ENCODE results near the gene CARS1. TPM values are rescaled to one million over a fixed set of nuclear protein-coding genes. Genes with fewer than 3 reads are reported as not detected.
A peak's percentile ranks its signal among the peaks of the same experiment; 100 is the strongest.

Gene CARS1
- total and polyA plus RNA-seq, 9 of the 15 experiments (the other 6 are each of a cell fraction or from before 2014, with no cell fraction given): 14.4 to 106 (median 73.6) TPM

DNA sequence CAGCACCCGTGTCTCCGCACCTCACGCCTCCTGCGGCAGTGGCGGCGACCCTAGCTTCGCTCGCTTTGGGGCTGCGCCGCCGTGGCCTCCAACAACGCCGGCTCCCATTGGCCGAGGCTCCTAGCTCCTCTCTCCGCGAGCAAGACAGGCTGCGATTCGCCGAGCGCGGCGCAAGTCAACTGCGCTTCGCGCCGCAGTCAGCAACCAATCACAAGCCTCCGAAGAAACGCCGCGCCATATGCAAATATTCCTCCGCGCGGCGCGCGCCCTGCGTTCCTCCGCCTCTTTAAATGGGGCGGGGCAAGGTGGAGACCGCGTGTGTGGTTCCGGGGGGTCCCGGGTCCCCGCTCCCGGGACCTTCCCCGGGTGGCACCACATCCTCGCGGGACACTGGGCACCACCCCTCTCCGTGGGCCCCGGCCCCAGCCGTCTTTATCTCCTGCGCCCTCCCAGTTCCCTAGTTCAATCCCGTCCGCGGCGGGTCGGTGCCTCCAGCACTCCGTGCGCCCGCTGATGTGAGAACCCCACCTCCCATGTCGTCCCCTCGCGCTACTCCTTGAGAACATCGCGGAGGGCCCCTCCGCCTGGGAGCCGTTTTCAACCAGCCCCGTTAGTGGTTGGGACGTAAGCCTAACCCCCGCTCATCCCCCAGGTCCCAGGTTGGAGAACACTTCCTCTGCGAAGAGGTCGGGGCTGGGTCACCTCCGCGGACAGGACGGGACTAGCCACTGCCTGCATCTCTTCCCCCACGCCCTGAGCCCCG, 64.8 kb downstream of the CARS1 start, which contains the start of gene NAP1L4 (continued):
- TF ChIP-seq, protein P1, sequence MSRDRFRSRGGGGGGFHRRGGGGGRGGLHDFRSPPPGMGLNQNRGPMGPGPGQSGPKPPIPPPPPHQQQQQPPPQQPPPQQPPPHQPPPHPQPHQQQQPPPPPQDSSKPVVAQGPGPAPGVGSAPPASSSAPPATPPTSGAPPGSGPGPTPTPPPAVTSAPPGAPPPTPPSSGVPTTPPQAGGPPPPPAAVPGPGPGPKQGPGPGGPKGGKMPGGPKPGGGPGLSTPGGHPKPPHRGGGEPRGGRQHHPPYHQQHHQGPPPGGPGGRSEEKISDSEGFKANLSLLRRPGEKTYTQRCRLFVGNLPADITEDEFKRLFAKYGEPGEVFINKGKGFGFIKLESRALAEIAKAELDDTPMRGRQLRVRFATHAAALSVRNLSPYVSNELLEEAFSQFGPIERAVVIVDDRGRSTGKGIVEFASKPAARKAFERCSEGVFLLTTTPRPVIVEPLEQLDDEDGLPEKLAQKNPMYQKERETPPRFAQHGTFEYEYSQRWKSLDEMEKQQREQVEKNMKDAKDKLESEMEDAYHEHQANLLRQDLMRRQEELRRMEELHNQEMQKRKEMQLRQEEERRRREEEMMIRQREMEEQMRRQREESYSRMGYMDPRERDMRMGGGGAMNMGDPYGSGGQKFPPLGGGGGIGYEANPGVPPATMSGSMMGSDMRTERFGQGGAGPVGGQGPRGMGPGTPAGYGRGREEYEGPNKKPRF (IDR thresholded peaks at IDR 0.05; ENCODE audit: low read depth, low read length): no peak
- TF ChIP-seq, protein P2, sequence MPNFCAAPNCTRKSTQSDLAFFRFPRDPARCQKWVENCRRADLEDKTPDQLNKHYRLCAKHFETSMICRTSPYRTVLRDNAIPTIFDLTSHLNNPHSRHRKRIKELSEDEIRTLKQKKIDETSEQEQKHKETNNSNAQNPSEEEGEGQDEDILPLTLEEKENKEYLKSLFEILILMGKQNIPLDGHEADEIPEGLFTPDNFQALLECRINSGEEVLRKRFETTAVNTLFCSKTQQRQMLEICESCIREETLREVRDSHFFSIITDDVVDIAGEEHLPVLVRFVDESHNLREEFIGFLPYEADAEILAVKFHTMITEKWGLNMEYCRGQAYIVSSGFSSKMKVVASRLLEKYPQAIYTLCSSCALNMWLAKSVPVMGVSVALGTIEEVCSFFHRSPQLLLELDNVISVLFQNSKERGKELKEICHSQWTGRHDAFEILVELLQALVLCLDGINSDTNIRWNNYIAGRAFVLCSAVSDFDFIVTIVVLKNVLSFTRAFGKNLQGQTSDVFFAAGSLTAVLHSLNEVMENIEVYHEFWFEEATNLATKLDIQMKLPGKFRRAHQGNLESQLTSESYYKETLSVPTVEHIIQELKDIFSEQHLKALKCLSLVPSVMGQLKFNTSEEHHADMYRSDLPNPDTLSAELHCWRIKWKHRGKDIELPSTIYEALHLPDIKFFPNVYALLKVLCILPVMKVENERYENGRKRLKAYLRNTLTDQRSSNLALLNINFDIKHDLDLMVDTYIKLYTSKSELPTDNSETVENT (CRISPR knock-in tag; IDR thresholded peaks at IDR 0.05): peak; percentile 2
- no peak for TF ChIP-seq COPS2 (conservative IDR thresholded peaks at IDR 0.05)
- TF ChIP-seq TEAD1 (CRISPR knock-in tag; IDR thresholded peaks at IDR 0.05): no peak
- peak in 1 of 2 experiments; percentile 54; a peak in 3 of 4 replicates for TF ChIP-seq FOXK2 (conservative IDR thresholded peaks at IDR 0.05 in 1 of 2, IDR thresholded peaks at IDR 0.05 in 1 of 2; ENCODE audit: low read depth in 2 of 2)
- TF ChIP-seq ZNF224 (CRISPR knock-in tag; IDR thresholded peaks at IDR 0.05): no peak
- no peak for TF ChIP-seq ZNF436 (CRISPR knock-in tag; IDR thresholded peaks at IDR 0.05)
- no peak for TF ChIP-seq ZNF79 (CRISPR knock-in tag; IDR thresholded peaks at IDR 0.05; ENCODE audit: low read depth)
- TF ChIP-seq, protein P3, sequence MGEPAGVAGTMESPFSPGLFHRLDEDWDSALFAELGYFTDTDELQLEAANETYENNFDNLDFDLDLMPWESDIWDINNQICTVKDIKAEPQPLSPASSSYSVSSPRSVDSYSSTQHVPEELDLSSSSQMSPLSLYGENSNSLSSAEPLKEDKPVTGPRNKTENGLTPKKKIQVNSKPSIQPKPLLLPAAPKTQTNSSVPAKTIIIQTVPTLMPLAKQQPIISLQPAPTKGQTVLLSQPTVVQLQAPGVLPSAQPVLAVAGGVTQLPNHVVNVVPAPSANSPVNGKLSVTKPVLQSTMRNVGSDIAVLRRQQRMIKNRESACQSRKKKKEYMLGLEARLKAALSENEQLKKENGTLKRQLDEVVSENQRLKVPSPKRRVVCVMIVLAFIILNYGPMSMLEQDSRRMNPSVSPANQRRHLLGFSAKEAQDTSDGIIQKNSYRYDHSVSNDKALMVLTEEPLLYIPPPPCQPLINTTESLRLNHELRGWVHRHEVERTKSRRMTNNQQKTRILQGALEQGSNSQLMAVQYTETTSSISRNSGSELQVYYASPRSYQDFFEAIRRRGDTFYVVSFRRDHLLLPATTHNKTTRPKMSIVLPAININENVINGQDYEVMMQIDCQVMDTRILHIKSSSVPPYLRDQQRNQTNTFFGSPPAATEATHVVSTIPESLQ (CRISPR knock-in tag; IDR thresholded peaks at IDR 0.05): peak; percentile 60; the same call in 1 of the 2 replicates
- TF ChIP-seq, protein P4, sequence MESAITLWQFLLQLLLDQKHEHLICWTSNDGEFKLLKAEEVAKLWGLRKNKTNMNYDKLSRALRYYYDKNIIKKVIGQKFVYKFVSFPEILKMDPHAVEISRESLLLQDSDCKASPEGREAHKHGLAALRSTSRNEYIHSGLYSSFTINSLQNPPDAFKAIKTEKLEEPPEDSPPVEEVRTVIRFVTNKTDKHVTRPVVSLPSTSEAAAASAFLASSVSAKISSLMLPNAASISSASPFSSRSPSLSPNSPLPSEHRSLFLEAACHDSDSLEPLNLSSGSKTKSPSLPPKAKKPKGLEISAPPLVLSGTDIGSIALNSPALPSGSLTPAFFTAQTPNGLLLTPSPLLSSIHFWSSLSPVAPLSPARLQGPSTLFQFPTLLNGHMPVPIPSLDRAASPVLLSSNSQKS (CRISPR knock-in tag; IDR thresholded peaks at IDR 0.05): no peak
- TF ChIP-seq ZNF695 (CRISPR knock-in tag; IDR thresholded peaks at IDR 0.05): no peak
- 0 out of 2 replicates have a peak, but pooled peaks have one; percentile 75 for TF ChIP-seq SREBF2 (CRISPR knock-in tag; IDR thresholded peaks at IDR 0.05)
- peak; percentile 73 for TF ChIP-seq NFYB (IDR thresholded peaks at IDR 0.05; ENCODE audit: extremely low read depth, insufficient read length)
- TF ChIP-seq CBX8 (IDR thresholded peaks at IDR 0.05; ENCODE audit: borderline replicate concordance, extremely low read depth, low read depth, low read length, poor library complexity, severe bottlenecking): no peak
- TF ChIP-seq, protein P5, sequence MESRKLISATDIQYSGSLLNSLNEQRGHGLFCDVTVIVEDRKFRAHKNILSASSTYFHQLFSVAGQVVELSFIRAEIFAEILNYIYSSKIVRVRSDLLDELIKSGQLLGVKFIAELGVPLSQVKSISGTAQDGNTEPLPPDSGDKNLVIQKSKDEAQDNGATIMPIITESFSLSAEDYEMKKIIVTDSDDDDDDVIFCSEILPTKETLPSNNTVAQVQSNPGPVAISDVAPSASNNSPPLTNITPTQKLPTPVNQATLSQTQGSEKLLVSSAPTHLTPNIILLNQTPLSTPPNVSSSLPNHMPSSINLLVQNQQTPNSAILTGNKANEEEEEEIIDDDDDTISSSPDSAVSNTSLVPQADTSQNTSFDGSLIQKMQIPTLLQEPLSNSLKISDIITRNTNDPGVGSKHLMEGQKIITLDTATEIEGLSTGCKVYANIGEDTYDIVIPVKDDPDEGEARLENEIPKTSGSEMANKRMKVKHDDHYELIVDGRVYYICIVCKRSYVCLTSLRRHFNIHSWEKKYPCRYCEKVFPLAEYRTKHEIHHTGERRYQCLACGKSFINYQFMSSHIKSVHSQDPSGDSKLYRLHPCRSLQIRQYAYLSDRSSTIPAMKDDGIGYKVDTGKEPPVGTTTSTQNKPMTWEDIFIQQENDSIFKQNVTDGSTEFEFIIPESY (CRISPR knock-in tag; IDR thresholded peaks at IDR 0.05): peak; percentile 67
